NK-92 (cell line): ENCODE data around the gene VSIG10L2.

Experiments used
- DNase-seq: peaks from one replicate; lab custom pipeline; 2025; ENCODE audit not compliant: unreplicated experiment; lab: John Stamatoyannopoulos, UW

Gene VSIG10L2

GRCh38 chr11:125929445-125930075 lies 16.3 kb upstream of the VSIG10L2 start:
- no peak for DNase-seq

DNA sequence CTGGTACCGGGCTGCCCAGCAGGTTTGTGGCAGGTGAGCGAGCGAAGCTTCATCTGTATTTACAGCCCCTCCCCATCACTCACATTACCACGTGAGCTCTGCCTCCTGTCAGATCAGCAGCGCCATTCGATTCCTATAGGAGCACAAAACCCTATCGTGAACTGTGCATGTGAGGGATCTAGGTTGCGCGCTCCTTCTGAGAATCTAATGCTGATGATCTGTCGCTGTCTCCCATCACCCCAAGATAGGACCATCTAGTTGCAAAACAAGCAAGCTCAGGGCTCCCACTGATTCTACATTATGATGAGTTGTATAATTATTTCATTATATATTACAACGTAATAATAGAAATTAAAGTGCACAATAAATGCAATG lies 15.8 kb upstream of the VSIG10L2 start:
- no peak for DNase-seq

GRCh38 chr11:125931116-125931515 lies 14.7 kb upstream of the VSIG10L2 start:
- no peak for DNase-seq

GRCh38 chr11:125931668-125932067 lies 14.2 kb upstream of the VSIG10L2 start:
- no peak for DNase-seq

DNA sequence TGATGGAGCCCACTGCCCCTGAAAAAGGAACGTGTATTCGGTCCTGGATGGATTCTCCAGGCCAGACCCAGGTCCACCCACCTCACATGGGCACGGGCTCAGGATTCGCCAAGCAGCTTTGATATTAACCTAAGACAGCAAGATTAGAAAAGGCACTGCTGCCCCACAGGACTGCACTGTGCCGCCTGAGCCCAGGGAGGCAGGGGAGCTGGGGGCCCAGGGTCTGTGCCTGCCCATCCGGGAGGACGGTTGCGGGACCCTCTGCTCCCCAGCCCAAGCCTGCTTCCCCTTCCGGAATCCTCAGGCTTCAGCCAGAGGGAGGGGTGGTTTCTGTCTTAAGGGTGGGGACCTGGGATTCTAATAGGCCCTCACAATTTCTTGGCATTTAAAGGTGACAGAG lies 13.5 kb upstream of the VSIG10L2 start:
- no peak for DNase-seq

GRCh38 chr11:125933030-125933813 lies 12.6 kb upstream of the VSIG10L2 start:
- no peak for DNase-seq

DNA sequence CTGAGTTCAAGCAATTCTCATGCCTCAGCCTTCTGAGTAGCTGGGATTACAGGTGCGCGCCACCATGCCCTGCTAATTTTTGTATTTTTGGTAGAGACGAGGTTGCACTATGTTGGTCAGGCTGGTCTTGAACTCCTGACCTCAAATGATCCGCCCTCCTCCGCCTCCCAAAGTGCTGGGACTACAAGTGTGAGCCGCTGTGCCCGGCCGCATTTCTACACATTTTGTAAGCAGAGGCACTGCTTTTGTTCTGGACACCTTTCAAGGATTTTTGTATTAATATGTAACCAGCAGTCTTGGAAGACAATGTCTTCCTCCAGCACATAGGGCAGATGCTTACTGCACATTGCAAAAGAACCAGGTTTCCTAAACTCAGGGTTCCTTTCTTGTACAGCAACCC lies 11.4 kb upstream of the VSIG10L2 start:
- no peak for DNase-seq

DNA sequence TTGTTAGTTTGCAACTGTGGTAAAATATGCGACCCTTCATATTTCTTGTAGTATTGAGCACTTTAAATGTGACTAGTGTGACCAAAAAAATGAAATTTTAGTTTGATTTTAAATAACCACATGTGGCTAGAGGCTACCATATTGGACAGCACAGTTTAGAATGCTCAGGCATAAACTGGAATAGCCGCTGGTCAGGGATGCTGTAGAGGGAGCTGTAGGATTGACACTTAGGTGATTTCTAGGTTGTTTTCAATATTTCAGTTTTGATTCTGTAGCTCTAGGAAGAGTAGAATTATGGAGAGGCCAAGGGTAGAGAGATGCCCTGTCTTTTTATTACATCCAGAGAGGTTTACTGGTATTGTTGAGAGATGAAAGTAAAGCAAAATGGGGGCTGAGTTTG lies 10.8 kb upstream of the VSIG10L2 start:
- no peak for DNase-seq

DNA sequence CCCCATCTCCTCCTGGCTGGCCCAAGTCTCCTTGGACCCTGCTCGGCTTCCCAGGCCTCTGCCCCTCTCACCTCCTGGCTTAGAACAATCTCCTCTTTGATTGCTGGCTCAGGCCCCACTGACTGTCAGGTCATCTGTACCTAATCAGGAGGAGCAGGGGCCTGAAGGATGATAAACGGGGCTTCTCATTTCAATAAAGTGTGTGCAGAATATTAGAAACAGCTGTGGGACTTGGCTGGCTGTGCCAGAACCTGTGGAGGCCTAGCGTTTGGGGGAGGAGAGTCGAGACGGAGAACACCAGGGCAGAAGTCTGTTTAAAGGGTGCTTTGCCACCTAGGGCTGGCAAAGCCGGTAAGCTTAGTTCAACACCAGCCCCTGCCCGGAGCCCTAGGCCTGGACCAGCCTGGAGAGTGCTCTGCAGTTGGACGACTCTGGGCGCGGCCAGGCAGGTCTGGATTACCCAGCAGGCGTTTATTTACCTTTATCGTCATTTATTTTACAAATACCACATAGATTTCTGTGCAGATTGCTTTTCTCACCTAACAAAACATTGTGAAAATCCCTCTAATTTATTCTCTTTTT lies 10.1 kb upstream of the VSIG10L2 start:
- DNase-seq: no peak

- no peak for DNase-seq
These were observed 7.4 kb upstream of the VSIG10L2 start for GRCh38 chr11:125938418-125938817.

DNA sequence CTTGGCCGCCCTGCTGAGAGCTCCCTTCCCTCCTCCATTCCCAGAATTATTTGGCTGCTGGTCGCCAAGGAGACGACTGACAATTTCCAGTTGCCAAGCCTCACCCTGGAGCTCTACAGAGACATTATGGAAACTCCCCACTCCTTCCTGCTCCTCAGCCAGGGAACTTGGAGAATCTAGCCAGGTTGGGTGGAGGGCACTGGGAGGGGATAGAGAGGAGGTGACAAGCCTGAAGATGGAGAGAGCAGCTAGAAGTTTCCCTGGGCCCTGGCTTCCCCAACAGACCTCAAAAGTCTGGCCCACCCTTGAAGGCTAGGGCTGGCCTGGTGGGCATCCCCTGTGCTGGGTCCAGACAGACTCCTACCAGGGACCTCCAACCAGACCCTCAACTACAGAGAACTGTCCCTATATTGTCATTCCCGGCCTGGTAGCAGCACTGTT lies 6.7 kb upstream of the VSIG10L2 start:
- no peak for DNase-seq

- no peak for DNase-seq
These were observed 5.7 kb upstream of the VSIG10L2 start for GRCh38 chr11:125940145-125940544.

- no peak for DNase-seq
These were observed 4.6 kb upstream of the VSIG10L2 start for GRCh38 chr11:125941267-125941618.

DNA sequence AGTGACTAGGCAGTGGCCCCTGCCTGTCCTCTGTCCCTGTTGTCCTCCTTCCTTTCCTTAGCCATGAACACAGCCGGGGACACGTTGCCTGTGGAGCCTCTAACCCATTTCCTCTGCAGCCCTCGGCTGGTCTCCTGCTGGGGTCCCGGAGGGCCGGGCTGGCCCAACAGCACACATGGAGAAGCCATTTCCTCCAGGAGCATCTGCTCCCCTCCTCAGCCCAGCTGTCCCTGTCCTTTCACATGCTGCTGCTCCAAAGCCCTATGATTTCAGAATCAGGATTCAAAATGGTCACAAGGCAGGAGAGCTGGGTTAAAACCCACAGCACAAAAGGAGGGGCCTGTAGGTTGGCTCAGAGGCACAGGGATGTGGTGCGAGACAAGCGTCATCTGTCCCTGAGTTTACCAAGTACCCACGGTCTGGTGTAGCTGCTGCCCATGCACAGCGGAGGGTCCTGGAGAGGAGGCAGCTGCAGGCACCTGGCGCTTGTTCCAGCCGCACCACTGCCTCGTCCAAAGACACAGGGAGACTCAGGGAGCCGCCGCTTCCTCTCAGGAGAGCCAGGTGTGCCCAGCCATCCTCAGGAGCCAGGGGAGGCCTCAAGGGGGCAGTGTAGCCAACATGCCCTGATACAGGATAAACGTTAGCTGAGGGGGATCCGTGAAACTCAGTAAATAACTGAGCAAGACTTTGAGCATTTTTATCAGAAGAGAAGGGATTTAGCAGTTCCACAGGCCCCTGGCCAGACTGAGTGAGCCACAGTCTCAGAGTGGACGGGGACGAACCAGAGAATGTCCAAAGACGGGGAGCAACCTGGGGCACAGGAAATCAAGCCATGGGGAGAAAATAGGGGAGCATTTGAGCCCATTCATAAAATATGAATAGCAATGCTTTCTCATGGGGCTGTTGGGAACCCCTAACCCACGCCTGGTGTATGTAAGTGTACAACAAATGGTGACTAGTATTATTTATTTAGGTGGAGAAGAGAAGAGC lies 3.9 kb upstream of the VSIG10L2 start:
- no peak for DNase-seq

DNA sequence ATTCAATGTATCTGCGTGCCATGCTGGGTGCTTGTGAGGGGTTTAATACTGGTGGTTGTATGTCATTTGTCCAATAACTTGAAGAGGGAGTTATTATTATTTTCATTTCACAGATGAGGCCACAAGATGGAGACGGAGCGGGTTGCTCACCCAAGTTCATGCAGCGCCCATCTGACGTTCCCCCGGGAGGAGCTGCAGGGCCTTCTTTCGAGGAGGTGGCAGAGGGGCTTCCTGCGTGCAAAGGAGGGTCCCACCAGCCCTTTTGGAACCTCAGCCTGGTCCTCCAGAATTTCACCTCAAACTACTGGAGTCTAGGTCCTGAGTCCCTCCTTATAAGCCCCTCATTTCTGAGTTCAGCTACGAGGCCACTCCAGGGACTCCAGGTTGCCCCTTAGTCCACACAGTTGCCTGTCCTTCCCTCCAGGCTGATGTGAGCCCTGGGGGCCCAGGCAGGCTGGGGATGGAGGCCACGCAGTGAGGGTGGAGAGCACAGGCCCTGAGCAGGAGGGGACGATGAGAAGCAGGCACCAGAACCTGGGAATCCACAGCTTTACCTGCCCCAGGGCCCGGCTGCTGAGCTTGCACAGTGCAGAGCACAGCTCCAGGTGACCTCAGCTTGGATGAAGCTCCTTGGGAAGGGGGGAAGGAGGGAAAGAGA lies 2.9 kb upstream of the VSIG10L2 start:
- no peak for DNase-seq

DNA sequence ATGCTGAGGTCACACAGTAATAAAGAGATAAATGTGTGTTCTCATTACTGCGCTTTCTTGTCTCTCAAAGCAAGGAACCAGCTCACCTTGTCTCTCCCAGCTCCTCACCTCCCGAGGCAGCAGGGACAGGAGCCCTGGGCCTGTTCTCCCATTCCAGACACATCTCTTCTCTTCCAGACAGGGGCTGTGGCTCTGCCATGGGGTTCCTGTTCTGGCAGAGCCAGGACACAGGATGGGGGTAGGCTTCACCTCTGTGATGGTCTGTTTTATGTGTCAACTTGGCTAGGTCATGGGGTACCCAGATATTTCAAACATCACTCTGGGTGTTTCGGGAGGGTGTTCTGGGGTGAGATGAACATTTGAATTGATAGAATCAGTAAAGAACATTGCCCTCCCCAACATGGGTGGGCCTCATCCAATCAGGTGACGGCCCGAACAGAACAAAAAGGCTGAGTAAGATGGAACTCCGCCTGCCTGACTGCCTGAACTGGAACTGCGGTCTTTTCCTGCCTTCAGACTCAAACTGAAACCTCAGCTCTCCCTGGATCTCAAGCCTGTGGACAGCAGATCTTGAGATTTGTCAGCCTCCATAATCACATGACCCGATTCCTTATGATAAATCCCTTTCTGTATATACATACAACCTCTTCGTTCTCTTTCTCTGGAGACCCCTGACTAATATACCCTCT lies 2.0 kb upstream of the VSIG10L2 start:
- DNase-seq: no peak

GRCh38 chr11:125944350-125945010 lies 1.4 kb upstream of the VSIG10L2 start:
- no peak for DNase-seq

DNA sequence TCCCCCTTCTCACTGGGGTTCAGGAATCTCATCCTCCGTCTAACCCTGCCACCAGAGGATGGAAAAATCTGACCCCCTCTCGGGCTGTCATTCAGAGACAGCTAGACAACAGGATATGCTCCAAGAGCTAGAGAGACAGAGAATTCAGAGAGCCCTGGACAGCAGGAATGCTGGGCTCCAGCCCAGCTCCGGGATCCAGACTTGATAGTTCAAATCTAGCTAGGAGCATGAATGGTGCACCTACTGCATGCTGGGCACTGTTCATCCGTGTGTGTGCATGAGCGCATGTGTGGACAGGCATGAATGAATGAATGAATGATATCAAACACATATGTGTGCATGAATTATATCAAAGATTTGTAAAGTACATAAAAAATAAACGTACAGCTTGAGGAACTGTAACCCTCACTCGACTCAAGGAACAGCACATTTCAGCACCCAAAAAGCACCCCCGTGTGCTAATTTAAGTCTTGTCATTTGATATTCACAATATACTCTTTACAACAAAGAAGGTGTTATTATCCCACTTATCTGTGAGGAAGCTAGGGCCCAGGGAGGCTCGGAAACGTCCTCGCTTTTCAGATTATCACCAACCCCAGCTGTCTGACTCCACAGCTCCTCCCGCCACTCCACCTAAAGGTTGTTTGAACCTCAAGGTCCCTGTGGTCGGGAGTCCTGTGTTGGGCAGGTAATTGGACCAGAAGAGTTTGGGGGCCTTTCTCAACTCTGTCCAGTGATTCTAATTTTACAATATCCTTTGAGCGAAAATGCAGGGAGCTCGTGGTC lies 640 bp upstream of the VSIG10L2 start:
- no peak for DNase-seq
